ENCODE results near the gene ARL8A. TPM values are rescaled to one million over a fixed set of nuclear protein-coding genes. Genes with fewer than 3 reads are reported as not detected.
A peak's percentile ranks its signal among the peaks of the same experiment; 100 is the strongest.
"Not testable (repeated sequence)": the region's sequence is repeated elsewhere in the genome, so short reads cannot be mapped to it uniquely, and the experiment has no call there.

Gene ARL8A
- total RNA-seq (2014; rRNA removed; shearing (Covaris generic)) = 15.1 and 17.0 TPM in 2 replicates

- in situ Hi-C loops (cut with HindIII; ENCODE audit: low sequenced_read_pairs) = loop anchor here (25.0 kb wide), 1 partner anchor 132 kb away; the partner anchor contains the start of gene ELF3
- DNase-seq (ENCODE audit: low spot score) = peak; percentile 71
Observed at GRCh38 chr1:202144402-202145067, at the start of gene ARL8A. Gene ARL8A (minus strand): TSS chr1:202144737. CDS start chr1:202144572, 165 bp downstream.

- DNase-seq (ENCODE audit: low spot score) = no peak
- in situ Hi-C loops (cut with HindIII; ENCODE audit: low sequenced_read_pairs) = no loop called here
Observed at GRCh38 chr1:202194328-202194648, 49.8 kb upstream of the ARL8A start.

- no peak for DNase-seq (ENCODE audit: low spot score)
- in situ Hi-C loops (cut with HindIII; ENCODE audit: low sequenced_read_pairs) = no loop called here
Observed at GRCh38 chr1:202193614-202194327, 49.2 kb upstream of the ARL8A start, which contains the start of gene LGR6. Gene LGR6 (plus strand): TSS chr1:202193799. CDS start chr1:202193990, 191 bp downstream.

GRCh38 chr1:202192770-202193613 is 48.5 kb upstream of the ARL8A start:
- DNase-seq (ENCODE audit: low spot score) = peak; percentile 43

GRCh38 chr1:202191391-202191790 is 46.9 kb upstream of the ARL8A start:
- in situ Hi-C loops (cut with HindIII; ENCODE audit: low sequenced_read_pairs); DNase-seq (ENCODE audit: low spot score): not testable (repeated sequence)

More at GRCh38 chr1:202192770-202193613, 48.5 kb upstream of the ARL8A start:
- in situ Hi-C loops (cut with HindIII; ENCODE audit: low sequenced_read_pairs) = no loop called here

- in situ Hi-C loops (cut with HindIII; ENCODE audit: low sequenced_read_pairs) = no loop called here
- no peak for DNase-seq (ENCODE audit: low spot score)
Observed at GRCh38 chr1:202189918-202190715, 45.6 kb upstream of the ARL8A start.

GRCh38 chr1:202189001-202189790 is 44.7 kb upstream of the ARL8A start:
- in situ Hi-C loops (cut with HindIII; ENCODE audit: low sequenced_read_pairs) = no loop called here
- peak; percentile 55 for DNase-seq (ENCODE audit: low spot score)

- in situ Hi-C loops (cut with HindIII; ENCODE audit: low sequenced_read_pairs) = no loop called here
- DNase-seq (ENCODE audit: low spot score) = no peak
Observed at GRCh38 chr1:202187697-202188407, 43.3 kb upstream of the ARL8A start.

- no peak for DNase-seq (ENCODE audit: low spot score)
- in situ Hi-C loops (cut with HindIII; ENCODE audit: low sequenced_read_pairs) = no loop called here
Observed at GRCh38 chr1:202187041-202187671, 42.6 kb upstream of the ARL8A start.

GRCh38 chr1:202186327-202186726 is 41.8 kb upstream of the ARL8A start:
- in situ Hi-C loops (cut with HindIII; ENCODE audit: low sequenced_read_pairs) = no loop called here
- no peak for DNase-seq (ENCODE audit: low spot score)

GRCh38 chr1:202184750-202185460 is 40.4 kb upstream of the ARL8A start:
- in situ Hi-C loops (cut with HindIII; ENCODE audit: low sequenced_read_pairs) = no loop called here

GRCh38 chr1:202182040-202182877 is 37.7 kb upstream of the ARL8A start:
- DNase-seq (ENCODE audit: low spot score) = no peak
- in situ Hi-C loops (cut with HindIII; ENCODE audit: low sequenced_read_pairs) = no loop called here

More at GRCh38 chr1:202184750-202185460, 40.4 kb upstream of the ARL8A start:
- DNase-seq (ENCODE audit: low spot score) = peak; percentile 84

- in situ Hi-C loops (cut with HindIII; ENCODE audit: low sequenced_read_pairs) = no loop called here
Observed at GRCh38 chr1:202181586-202181985, 37.0 kb upstream of the ARL8A start.

GRCh38 chr1:202180751-202181139 is 36.2 kb upstream of the ARL8A start:
- in situ Hi-C loops (cut with HindIII; ENCODE audit: low sequenced_read_pairs) = not testable (repeated sequence)

More at GRCh38 chr1:202181586-202181985, 37.0 kb upstream of the ARL8A start:
- no peak for DNase-seq (ENCODE audit: low spot score)

GRCh38 chr1:202179828-202180750 is 35.6 kb upstream of the ARL8A start:
- in situ Hi-C loops (cut with HindIII; ENCODE audit: low sequenced_read_pairs) = no loop called here
- DNase-seq (ENCODE audit: low spot score) = no peak

More at GRCh38 chr1:202180751-202181139, 36.2 kb upstream of the ARL8A start:
- not testable (repeated sequence) for DNase-seq (ENCODE audit: low spot score)

Data from G401 (cell line).